ENCODE measurements around the gene ATP2C2.
"Not testable (repeated sequence)": the region's sequence is repeated elsewhere in the genome, so short reads cannot be mapped to it uniquely, and the experiment has no call there.

ATP2C2 gene

DNA sequence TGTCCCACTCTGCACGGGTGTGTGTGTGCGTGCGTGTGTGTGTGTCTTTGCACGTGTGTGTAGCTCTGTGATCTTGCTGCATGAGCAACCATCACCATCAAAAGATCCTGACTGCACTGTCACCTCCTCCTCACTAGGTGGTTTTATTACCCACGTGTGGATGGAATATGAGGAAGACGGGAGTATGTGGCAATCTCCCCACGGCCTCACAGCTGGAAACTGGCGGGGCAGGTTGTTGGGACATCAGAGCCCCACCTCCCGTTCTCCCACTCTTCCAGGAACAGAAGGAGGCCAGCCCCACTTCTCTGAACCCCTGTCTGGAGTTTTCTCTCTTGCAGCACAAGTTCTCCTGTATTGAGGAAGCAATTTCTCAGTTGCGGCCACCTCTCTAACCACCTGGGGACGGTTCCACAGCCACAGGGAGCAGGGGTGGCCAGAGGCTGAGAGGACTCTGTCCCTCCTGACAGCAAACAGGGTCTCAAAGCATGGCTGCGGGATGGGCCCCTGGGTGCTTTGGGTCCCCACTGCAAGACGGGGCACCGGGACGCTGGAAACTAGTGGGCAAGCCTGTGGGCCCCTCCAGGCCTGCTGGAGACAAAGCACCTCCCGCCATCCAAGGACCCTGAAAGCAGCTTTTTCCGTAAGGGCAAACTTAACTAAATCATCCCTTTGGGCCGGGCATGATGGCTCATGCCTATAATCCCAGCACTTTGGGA lies 27.9 kb upstream of the ATP2C2 start:
- H3K27ac ChIP-seq: peak overlapping the region; percentile 19
- TF ChIP-seq ZFX (IDR thresholded peaks at IDR 0.05): no peak
- TF ChIP-seq, protein P1, sequence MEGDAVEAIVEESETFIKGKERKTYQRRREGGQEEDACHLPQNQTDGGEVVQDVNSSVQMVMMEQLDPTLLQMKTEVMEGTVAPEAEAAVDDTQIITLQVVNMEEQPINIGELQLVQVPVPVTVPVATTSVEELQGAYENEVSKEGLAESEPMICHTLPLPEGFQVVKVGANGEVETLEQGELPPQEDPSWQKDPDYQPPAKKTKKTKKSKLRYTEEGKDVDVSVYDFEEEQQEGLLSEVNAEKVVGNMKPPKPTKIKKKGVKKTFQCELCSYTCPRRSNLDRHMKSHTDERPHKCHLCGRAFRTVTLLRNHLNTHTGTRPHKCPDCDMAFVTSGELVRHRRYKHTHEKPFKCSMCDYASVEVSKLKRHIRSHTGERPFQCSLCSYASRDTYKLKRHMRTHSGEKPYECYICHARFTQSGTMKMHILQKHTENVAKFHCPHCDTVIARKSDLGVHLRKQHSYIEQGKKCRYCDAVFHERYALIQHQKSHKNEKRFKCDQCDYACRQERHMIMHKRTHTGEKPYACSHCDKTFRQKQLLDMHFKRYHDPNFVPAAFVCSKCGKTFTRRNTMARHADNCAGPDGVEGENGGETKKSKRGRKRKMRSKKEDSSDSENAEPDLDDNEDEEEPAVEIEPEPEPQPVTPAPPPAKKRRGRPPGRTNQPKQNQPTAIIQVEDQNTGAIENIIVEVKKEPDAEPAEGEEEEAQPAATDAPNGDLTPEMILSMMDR (conservative IDR thresholded peaks at IDR 0.05): no peak

DNA sequence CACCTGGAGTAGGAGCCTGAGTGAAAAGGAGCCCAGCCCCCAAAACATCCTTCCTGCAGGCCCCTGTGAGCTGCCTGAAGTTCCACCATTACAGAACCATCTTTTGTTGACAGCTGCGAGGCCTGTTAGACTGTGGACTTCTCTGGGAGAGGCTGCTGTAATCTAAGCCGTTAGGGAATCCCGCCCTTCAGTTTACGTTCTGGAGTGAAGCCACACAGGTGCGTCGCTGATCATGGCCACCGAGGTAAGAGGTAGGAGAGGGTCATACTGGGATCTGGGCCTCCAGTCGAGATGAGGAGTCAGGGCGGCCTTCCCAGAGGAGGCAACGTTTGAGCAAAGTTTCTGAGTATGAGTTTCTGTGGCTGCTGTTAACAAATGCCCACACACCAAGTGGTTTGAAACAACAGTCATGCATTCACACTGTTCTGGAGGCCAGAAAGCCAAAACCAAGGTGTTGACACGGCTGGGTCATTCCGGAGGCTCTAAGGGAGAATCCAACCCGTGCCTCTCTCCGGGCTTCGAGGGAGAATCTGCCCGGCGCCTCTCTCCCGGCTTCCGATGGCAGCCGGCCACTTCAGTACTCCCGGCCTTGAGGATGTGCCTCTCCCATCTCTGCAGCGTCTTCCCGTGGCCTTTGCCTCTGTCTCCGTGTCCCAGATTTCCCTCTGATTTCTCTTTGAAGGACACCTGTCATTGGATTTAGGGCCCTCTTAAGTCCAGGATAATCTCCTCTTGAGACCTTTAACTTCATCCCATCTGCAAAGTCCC lies 26.6 kb upstream of the ATP2C2 start:
- no peak for TF ChIP-seq ZFX (IDR thresholded peaks at IDR 0.05)
- TF ChIP-seq, protein P1 (conservative IDR thresholded peaks at IDR 0.05): no peak

DNA sequence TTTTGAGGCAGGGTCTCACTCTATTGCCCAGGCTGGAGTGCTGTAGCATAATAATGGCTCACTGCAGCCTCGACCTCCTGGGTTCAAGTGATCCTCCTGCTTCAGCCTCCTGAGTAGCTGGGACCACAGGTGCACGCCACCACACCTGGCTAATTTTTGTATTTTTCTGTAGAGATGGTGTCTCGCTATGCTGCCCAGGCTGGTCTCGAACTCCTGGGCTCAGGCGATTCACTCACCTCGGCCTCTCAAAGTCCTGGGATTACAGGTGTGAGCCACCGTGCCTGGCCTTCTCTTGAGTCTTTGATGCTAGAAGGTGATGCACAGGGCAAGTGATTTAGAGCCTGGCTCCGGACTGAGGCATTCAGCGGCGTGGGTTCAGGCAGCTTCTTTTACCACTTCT lies 24.5 kb upstream of the ATP2C2 start:
- not testable (repeated sequence) for H3K27ac ChIP-seq

More for the DNA sequence above, 26.6 kb upstream of the ATP2C2 start:
- no peak overlapping the region for H3K27ac ChIP-seq

DNA sequence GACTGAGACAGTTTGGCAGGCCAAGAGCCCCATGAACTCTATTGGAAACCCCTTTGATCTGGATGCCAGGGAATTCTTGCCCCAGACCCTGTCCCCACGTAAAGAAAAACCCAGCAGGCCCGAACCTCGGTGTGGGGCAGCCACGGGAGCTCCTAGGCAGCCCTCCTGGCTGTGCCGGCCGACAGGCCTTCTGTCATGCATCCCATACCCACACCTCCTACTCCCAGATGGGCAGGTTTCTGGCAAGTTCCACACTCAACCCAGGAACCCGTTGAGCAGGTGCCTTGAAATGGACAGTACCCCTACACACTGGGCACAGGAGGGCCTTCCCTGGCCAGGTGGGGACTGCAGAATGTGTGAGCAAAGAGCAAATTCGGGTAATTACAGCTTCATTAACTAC lies 23.6 kb upstream of the ATP2C2 start:
- TF ChIP-seq, protein P1 (conservative IDR thresholded peaks at IDR 0.05): no peak
- no peak for TF ChIP-seq ZFX (IDR thresholded peaks at IDR 0.05)
- H3K27ac ChIP-seq: no peak overlapping the region

DNA sequence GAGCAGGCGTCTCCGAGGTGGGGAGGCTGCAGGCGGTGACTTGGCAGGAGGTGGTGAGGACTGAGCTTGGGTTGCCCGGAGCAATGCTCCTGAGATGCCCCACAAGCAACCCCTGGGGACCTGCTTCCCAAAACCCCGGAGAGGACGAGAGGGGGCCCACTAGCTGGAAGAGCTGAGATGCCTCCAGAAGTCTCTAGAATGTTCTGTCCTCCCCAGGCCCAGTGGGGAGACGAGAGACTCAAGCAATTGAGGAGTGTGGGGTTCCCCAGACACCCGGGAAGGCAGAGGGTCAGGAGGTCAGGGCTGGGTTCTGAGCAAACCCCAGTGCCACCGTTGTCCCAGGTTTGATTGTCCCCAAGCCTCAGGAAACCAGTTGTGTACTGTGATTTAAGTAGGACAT lies 21.2 kb upstream of the ATP2C2 start:
- TF ChIP-seq, protein P1 (conservative IDR thresholded peaks at IDR 0.05): no peak
- no peak for TF ChIP-seq ZFX (IDR thresholded peaks at IDR 0.05)

DNA sequence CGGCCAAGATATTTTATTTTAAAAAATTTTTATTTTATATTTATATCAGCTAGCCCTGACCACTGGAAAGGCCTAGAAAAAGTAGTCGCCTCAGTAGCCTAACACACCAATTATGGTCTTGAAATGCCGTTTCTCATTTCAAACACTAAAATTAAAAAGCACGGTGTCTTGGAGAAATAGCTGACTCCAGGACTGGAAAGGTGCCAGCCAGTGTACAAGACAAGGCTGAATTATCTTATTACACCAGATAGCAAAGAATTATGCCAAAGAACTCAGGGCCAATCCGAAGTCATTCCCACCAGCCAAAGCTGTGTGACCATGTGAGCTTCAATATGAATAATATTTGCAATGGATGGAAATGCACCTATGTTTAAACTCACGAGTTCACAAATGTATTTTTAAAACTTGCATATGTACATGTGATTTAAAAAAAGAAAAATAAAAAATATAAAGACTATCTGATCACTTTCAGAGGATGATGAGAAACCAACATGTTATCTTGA lies 19.9 kb upstream of the ATP2C2 start:
- TF ChIP-seq, protein P1 (conservative IDR thresholded peaks at IDR 0.05): no peak
- no peak for TF ChIP-seq ZFX (IDR thresholded peaks at IDR 0.05)
- H3K27ac ChIP-seq: no peak overlapping the region

More for the DNA sequence above, 21.2 kb upstream of the ATP2C2 start:
- H3K27ac ChIP-seq: no peak overlapping the region

DNA sequence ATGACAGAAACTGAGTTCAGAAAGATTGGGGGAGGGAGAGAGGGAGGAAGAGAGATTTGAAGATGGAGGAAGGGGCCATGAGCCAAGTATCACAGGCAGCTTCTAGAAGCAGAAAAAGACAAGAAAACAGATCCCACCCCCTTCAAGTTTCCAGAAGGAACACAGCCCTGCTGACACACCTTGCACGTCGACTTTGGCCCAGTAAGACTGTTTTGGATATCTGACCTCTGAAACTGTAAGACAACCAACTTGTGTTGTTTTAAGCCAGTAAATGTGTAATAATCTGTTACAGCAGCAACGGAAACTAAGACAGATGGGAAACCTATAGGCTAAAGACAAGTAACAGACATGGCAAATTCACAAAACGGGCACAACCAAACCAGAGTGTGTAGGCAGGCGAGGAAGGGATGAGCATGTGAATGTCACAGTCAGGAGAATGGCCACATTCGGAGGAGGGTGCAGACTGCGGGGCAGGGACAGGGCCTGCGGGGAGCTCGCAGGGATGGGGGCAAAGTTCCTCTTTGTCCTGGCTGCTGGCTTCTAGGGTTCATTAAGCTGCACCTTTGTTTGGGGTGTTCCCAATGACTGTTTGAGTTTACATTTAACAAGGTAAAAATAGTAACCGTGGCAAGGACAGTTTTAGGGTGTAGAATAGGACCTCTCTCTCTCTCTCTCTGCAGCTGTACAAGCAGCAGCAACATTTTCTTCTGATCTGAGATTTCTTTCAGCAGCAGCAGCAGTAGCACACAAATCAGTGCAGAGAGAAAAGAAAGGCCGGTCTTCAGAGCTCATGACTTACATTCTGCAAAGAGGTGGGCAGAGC lies 18.3 kb upstream of the ATP2C2 start:
- no peak for TF ChIP-seq ZFX (IDR thresholded peaks at IDR 0.05)
- TF ChIP-seq, protein P1 (conservative IDR thresholded peaks at IDR 0.05): no peak
- H3K27ac ChIP-seq: no peak overlapping the region

All from C4-2B (cell line).